GM12878 (cell line): ENCODE results near the gene TMEM121B.

Source experiments
- CREM ChIP-seq: IDR thresholded peaks from 2 replicates; pipeline ENCODE4 v1.6.1; 2014; ENCODE audit warnings: antibody characterized with exemption, low read depth
- POLR2A ChIP-seq: IDR thresholded peaks from 2 replicates; pipeline ENCODE4 v1.6.1; 2011; ENCODE audit warnings: low read depth, mild to moderate bottlenecking, low read length

- TF ChIP-seq POLR2A = no peak
- no peak for TF ChIP-seq CREM
These were observed 41.6 kb upstream of the TMEM121B start for GRCh38 chr22:17162731-17163130.
